HTR-8/SVneo (cell line): ENCODE measurements around the gene RHBG.
"Not testable (repeated sequence)": the region's sequence is repeated elsewhere in the genome, so short reads cannot be mapped to it uniquely, and the experiment has no call there.

ENCODE experiments used
- DNase-seq: peaks from one replicate; pipeline ENCODE4 v3.0.0; 2011; ENCODE audit warnings: low spot score, mixed read lengths; ENCODE audit not compliant: insufficient read length
- FAIRE-seq: peaks from 2 replicates; lab custom pipeline; 2011; peaks lifted over from hg19 to GRCh38; lab: Jason Lieb, UNC

The RHBG gene

GRCh38 chr1:156368889-156369684 lies at the start of gene RHBG:
Gene RHBG (plus strand): TSS chr1:156369211. CDS start chr1:156369250, 39 bp downstream.
- FAIRE-seq = no peak

GRCh38 chr1:156319664-156320063 lies 49.3 kb upstream of the RHBG start:
- no peak for FAIRE-seq
- no peak for DNase-seq

More at GRCh38 chr1:156368889-156369684, at the start of gene RHBG:
- DNase-seq = no peak

- FAIRE-seq (no peak), DNase-seq (no peak)
Observed at GRCh38 chr1:156320560-156320959, 48.5 kb upstream of the RHBG start.

GRCh38 chr1:156323179-156323578 lies 45.8 kb upstream of the RHBG start:
- FAIRE-seq, DNase-seq: not testable (repeated sequence)

GRCh38 chr1:156336242-156336641 lies 32.8 kb upstream of the RHBG start:
- no peak for DNase-seq
- no peak for FAIRE-seq

- FAIRE-seq (no peak), DNase-seq (no peak)
Observed at GRCh38 chr1:156337052-156337887, 31.7 kb upstream of the RHBG start.

GRCh38 chr1:156337888-156338179 lies 31.2 kb upstream of the RHBG start:
- FAIRE-seq (no peak), DNase-seq (no peak)

GRCh38 chr1:156338180-156338976 lies 30.6 kb upstream of the RHBG start, which contains the start of the genes CCT3 and TSACC:
Gene CCT3 (minus strand): TSS chr1:156338292. CDS start chr1:156338184, 108 bp downstream.
Gene TSACC (plus strand): TSS chr1:156338526. CDS start chr1:156339758, 1,232 bp downstream.
- peak; percentile 96 for DNase-seq
- FAIRE-seq = peak; percentile 88

- FAIRE-seq (no peak), DNase-seq (no peak)
Observed at GRCh38 chr1:156342166-156342955, 26.6 kb upstream of the RHBG start.

- FAIRE-seq (no peak), DNase-seq (no peak)
Observed at GRCh38 chr1:156344409-156344808, 24.6 kb upstream of the RHBG start.

GRCh38 chr1:156346035-156346434 lies 23.0 kb upstream of the RHBG start:
- not testable (repeated sequence) for FAIRE-seq, DNase-seq

- FAIRE-seq = no peak
Observed at GRCh38 chr1:156346636-156347035, 22.4 kb upstream of the RHBG start.

GRCh38 chr1:156347331-156347730 lies 21.7 kb upstream of the RHBG start:
- DNase-seq (no peak), FAIRE-seq (no peak)

More at GRCh38 chr1:156346636-156347035, 22.4 kb upstream of the RHBG start:
- no peak for DNase-seq

- DNase-seq, FAIRE-seq: not testable (repeated sequence)
Observed at GRCh38 chr1:156352481-156352880, 16.5 kb upstream of the RHBG start.

- no peak for DNase-seq
- no peak for FAIRE-seq
Observed at GRCh38 chr1:156356262-156356874, 12.6 kb upstream of the RHBG start.

- peak; percentile 50 for DNase-seq
- no peak for FAIRE-seq
Observed at GRCh38 chr1:156356875-156357534, 12.0 kb upstream of the RHBG start.

- FAIRE-seq (no peak), DNase-seq (no peak)
Observed at GRCh38 chr1:156357977-156358376, 11.0 kb upstream of the RHBG start.

- FAIRE-seq = no peak
- DNase-seq = no peak
Observed at GRCh38 chr1:156358641-156359040, 10.4 kb upstream of the RHBG start.

- FAIRE-seq = no peak
- DNase-seq = no peak
Observed at GRCh38 chr1:156359249-156359648, 9.8 kb upstream of the RHBG start.
